Thyroid gland (tissue), 4 donors: ENCODE measurements around the gene CACNA1B.

Experiments used
- CTCF ChIP-seq, 6 experiments: fragments of 200-600 bp in 3 of 6; fragments of 450-650 bp in 3 of 6; sonication (generic) in 3 of 6; IDR thresholded peaks; one replicate each; pipeline ENCODE4 v1.5.1; 2016 to 2019; ENCODE audit warnings: antibody characterized with exemption in 6 of 6, mild to moderate bottlenecking in 2 of 6, inconsistent platforms in 1 of 6, moderate library complexity in 1 of 6
- POLR2A ChIP-seq, 2 donors: fragments of 450-650 bp; IDR thresholded peaks; one replicate each; pipeline ENCODE4 v1.6.1; 2017; ENCODE audit warnings: antibody characterized with exemption in 2 of 2, mild to moderate bottlenecking in 2 of 2, moderate library complexity in 1 of 2

GRCh38 chr9:138098908-138099791, 221.6 kb downstream of the CACNA1B start:
- TF ChIP-seq CTCF (IDR thresholded peaks at IDR 0.05), result no peak
- TF ChIP-seq POLR2A (IDR thresholded peaks at IDR 0.05), result no peak
